Measurements from ENCODE around the gene PLEKHM3.
"Not testable (repeated sequence)": the region's sequence is repeated elsewhere in the genome, so short reads cannot be mapped to it uniquely, and the experiment has no call there.

PLEKHM3 gene

DNA sequence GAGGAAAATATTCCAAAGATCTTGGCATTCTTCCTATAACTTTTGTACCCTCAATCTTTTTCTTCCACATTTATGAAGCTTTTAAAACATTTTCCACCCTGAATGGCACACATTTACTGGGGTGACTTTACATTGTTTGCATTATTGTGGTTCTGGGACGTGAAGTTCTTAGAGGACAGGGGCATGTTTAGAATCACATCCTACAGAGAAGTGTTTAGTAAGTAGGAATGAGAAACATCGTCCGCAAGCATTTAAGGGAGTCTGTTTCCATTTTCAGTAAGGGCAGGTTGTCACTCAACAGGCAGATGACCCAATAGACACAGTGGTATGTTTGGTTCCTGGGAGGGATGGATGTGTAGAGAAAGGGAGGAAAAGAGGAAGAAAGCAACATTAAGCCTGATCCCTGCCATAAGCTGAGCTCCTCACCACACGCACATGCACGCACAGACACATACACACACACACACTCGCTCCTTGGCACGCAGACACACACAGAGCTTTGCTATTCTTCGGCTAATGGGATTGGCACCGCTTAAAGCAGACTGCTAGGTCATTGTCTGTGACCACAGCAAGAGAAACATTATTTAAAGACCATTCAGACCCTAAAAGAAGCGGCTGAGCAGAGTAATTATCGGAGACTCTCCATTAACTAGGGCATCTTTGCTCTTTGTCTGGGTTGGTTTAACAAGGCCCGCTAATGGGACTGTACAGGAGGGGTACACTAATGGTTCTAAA lies 14.2 kb upstream of the PLEKHM3 start:
- FAIRE-seq (no peak), DNase-seq (ENCODE audit: extremely low spot score, insufficient read length, low read depth) (no peak)

DNA sequence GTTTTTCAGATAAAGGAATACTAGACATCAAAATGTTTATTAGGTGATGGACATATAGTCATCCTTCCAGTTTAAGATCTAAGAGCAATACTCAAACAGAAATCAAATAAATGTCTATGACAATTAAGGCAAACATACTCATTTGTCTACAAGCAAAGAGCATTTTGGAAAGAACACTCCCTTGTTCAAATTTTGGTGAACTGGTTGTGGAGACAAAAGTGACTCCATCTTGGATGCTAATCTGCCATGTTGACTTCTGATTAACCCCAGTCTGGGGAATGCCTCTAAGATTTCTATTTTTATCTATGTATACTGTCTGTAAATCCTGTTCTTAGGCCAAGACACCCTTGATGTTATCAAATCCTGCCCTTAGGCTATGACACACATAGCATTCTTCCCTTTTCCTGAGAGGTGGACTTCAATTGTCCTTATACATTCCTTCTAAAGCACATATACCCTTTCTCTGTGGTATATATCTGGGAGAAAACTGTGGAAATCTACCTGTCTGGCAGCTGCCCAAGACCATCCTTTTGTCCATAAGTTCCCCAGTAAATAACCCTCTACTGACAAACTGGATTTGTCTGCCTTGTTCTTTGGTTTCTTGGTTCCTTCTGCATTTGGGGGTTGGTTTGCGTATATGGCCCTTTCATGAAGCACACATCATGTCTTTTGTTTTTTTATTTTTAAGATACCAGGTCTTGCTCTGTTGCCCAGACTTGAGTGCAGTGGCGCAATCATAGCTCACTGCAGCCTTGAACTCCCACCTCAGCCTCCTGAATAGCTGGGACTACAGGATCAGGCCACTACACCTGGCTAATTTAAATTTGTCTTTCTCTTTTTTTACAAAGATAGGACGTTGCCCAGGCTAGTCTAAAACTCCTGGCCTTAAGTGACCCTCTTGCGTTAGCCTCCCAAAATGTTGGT lies 12.5 kb upstream of the PLEKHM3 start:
- no peak for DNase-seq (ENCODE audit: extremely low spot score, insufficient read length, low read depth)
- no peak for FAIRE-seq

DNA sequence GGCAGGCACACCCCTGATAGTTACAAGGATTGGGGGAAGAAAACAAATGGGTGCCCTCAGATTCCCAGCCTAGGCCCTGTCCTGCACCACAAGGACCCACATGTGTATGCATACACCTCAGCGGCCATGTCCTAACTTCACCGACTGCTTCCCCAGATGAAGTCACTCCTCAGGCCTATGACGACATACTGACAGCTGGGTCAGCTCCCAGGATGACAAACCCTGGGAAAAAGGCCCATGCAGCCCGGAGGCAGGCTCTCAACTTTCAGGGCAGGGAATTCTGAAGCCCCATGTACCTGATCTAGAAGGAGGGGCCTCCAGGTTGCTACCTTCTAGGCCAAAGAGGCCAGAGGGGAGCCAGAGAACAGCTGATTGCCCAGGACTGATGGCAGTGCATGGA lies 11.0 kb upstream of the PLEKHM3 start:
- no peak for FAIRE-seq
- no peak for DNase-seq (ENCODE audit: extremely low spot score, insufficient read length, low read depth)

DNA sequence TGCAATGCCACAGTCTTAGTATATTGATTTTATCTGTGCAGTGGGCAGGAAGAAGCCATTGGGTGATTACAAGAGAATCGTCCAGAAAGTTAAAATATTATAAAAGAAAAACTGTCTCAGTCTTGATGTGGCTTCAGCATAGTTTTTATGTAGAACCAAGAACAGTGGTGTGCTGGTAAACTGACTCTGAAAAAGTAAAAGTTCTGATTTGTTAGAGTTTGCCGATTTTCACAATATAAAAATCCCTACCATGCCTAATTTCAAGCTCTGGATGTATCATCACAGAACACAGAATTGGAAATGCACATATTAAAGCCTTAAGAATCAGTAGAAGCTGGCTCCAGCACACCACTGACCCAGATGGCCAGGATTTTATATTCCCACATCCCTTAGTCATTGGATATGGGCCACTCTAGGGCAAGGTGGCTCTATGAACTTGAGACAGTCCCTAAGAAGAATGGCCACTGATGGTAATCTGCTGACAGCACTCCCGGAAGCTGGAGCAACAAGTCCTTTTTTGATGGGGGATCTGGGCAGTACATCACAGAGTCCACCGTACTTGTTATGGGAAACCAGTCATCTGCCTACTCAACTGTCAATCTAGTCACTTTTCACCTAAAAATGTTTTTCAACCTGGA lies 9.3 kb upstream of the PLEKHM3 start:
- FAIRE-seq (no peak), DNase-seq (ENCODE audit: extremely low spot score, insufficient read length, low read depth) (no peak)

DNA sequence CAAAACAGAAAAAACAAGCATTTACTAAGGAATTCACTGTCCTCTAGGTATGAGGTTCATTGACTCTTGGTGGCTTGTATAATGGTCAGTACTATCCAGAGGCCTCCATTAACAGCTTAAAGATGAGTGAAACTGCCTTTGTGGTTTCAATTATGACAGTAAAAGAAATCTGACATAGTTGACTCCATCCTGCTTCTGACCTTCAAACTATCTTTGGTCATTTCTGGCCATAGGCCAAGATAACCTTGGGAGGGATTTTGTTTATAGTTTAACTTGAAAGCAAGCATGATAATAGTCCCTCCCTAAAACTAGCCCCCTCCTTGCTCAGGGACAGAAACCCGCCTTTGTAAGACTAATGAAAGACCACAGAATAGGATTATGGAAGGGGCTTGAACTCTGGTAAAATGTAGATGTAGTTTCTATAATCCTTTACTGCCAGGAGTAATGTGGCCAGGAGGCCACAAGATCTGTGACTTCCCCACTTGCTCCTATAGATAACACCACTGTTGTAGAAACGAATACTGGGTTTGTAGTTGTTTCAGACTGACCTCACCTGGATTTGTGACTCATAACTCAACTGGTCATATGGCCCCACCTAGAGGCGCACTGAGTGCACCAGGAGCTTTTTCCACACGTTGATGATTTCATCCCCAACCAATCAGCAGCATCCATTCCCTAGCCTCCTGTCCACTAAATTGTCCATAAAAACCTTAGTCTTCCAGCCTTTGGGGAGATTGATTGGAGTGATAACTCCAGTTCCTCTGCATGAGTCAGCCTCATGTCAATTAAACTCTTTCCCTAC lies 8.6 kb upstream of the PLEKHM3 start:
- no peak for DNase-seq (ENCODE audit: extremely low spot score, insufficient read length, low read depth)

DNA sequence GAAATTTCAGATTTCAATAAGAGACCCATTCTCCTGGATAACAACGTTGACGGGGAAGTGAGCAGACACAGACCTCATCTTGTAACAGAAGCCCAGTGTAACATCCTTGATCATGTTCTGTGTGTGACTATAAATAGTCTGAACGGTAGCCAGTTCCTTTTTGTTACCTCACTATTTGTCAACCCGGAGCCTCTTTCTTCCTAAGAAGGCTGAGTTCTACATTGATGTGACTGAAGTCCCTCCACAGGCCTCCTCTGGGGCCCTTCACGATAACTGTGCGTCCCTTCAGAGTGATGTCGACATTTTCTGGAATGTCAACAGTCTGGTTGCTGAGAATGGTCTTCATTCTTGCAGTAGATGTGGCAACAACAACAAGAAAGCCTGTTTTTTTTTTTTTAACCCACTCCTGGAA lies 6.3 kb upstream of the PLEKHM3 start:
- FAIRE-seq: peak; percentile 36
- DNase-seq (ENCODE audit: extremely low spot score, insufficient read length, low read depth): no peak

More for the DNA sequence above, 8.6 kb upstream of the PLEKHM3 start:
- FAIRE-seq: peak; percentile 83

DNA sequence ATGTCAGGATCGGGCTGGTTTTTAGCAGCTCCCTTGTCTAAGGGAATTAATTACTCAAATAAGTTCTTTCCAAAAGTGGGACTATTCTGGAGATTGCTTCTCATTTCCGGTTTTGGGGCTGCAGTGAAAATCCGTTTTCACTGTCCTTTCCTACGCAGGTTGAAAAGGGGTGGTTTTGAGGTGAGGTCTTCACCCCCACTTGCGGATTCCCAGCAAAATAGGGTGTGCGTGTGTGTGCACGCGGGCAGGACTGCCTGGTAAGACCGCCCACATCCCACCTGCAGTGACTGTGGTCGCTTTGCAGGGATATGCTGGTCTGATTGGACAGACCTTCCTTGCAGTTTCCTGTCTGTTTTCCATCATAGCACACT lies 472 bp upstream of the PLEKHM3 start:
- FAIRE-seq: peak; percentile 31
- DNase-seq (ENCODE audit: extremely low spot score, insufficient read length, low read depth): no peak

DNA sequence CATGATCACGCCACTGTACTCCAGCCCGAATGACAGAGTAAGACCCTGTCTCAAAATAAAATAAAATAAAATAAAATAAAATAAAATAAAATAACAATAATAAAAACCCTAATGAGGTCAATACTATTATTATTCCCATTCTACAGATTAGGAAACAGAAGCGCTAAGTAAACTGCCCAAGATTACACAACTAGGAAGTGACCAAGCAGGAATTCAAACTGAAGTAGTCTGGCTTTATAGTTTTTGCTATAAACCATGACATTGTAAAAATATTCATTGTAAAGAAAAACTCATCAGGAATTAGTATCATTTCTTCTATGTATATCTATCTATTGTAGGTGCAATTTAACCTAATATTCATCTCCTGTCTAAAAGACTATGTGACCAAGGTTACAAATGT lies 1.2 kb downstream of the PLEKHM3 start:
- FAIRE-seq: no peak
- DNase-seq (ENCODE audit: extremely low spot score, insufficient read length, low read depth): no peak

DNA sequence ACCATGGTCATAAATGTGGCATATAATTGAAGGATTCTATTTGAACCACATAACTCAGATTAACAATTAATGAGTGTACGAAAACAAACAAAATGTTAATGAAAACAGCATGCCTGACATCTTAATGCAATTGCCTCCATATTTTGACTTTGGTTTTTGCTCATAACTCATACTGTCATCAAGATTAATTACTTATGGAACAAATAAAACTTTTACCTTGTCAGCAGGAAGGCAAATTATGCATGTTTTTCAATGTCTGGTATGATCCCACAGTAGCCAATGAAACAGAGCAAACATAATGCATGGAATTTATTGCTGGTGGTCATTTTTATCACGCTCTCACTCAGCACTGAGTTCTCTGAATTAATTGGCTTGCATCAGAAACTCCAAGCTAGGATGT lies 5.1 kb downstream of the PLEKHM3 start:
- FAIRE-seq (no peak), DNase-seq (ENCODE audit: extremely low spot score, insufficient read length, low read depth) (no peak)

DNA sequence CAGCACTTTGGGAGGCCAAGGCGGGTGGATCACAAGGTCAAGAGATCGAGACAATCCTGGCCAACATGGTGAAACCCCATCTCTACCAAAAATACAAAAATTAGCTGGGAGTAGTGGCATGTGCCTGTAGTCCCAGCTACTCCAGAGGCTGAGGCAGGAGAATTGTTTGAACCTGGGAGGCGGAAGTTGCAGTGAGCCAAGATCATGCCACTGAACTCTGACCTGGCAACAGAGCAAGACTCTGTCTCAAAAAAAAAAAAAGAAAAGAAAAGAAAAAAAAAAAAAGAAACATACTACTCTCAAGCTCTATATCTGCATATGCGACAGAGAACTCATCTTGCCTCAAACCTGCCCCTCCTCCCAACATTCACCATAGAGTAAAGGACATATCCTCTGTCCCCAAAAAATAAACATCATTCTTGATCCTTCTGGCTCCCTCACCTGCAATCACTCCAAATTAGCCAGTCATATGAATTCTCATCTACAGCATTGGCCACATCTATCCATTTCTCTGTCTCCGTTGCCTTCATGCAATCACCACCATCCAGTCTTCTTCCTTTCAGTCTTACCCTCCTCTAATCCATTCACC lies 7.1 kb downstream of the PLEKHM3 start:
- not testable (repeated sequence) for FAIRE-seq; DNase-seq (ENCODE audit: extremely low spot score, insufficient read length, low read depth)

DNA sequence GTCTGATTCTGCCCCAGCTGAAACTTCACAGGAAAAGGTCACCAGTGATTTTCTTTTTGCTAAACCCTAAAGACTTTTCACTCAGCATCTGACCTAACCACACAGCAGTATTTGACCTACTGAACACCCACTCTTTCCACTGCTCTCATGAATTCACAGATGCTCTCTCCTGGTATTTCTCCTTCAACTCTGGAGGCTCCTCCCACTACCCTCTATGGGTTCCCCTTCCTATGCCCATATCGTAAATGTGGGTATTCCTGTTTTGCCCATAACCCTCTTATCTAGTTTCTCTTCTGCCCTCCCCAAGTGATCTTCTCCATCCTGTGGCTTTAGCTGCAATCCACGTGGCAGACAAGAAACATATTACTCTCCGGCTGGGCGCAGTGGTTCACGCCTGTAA lies 7.6 kb downstream of the PLEKHM3 start:
- DNase-seq (ENCODE audit: extremely low spot score, insufficient read length, low read depth): no peak
- no peak for FAIRE-seq

DNA sequence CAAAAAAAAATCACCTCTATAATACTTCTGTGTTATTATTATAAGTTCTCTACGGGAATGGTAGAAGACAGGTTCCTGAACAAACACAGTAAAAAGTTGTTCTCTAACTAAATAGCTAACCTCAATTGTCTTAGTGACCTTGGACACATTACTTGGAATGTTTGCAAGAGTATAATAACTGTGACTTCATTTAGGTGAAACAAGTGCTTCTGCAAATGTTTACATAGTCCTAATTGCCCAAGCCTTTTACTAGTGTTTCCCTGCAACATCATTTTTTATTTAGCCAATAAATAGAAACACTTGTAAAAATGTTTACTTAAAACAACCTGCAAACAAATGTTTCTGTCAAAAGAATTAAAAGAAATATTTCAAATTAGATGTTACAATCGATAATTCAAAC lies 9.9 kb downstream of the PLEKHM3 start:
- FAIRE-seq: no peak

DNA sequence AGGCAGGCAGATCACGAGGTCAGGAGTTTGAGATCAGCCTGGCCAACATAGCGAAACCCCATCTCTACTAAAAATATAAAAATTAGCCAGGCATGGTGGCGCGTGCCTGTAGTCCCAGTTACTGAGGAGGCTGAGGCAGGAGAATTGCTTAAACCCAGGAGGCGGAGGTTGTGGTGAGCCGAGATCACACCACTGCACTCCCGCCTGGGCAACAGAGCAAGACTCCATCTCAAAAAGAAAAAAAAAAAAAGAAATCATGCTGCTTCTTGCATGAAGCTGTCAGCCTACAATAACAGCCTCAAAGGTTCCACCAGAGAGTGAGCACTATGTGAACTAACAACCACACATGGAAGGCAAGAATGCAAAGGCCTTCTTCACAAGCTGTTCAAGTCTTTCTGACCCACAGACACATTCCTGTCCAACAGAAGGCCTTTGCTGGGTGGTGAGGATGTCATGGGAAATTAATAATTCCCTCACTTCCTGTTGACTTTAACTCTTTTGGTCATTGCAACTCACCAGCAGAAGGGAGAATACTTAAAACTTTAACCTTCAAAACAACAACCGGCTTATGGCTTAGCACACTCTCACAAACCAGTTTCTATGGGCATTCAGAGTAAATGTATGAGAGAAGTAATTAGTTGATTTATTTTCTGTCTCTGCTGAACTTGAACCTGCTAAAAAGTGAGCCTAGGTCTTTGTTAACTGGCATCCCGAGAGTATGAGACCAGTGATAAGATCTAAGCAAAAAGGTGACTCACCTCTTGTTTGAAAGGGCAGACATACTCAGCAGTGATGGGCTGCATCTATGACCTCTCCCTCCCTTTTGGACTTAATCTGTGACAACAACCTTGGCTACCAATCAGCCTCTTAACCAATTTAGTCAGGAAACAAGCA lies 11.8 kb downstream of the PLEKHM3 start:
- FAIRE-seq: no peak
- DNase-seq (ENCODE audit: extremely low spot score, insufficient read length, low read depth): no peak

More for the DNA sequence above, 9.9 kb downstream of the PLEKHM3 start:
- DNase-seq (ENCODE audit: extremely low spot score, insufficient read length, low read depth): no peak

DNA sequence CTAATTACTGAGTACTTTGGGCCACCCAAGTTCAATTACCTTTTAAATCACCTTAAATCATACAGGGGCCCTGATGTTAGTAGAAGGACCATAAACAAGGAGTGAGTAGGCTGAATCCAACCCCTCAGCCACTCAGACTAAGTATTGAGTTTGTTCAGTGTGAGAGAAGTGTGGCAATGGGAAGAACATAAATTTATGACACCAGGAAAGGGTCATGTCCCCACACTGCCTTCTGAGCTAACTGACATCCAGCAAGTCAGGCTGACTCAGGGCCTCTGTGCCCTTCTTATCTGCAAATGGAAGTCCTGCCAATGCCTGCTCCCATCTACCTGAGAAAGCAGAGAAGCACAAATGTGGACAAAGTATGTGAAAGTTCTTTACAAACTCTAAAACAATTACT lies 12.9 kb downstream of the PLEKHM3 start:
- DNase-seq (ENCODE audit: extremely low spot score, insufficient read length, low read depth): no peak
- FAIRE-seq: no peak

DNA sequence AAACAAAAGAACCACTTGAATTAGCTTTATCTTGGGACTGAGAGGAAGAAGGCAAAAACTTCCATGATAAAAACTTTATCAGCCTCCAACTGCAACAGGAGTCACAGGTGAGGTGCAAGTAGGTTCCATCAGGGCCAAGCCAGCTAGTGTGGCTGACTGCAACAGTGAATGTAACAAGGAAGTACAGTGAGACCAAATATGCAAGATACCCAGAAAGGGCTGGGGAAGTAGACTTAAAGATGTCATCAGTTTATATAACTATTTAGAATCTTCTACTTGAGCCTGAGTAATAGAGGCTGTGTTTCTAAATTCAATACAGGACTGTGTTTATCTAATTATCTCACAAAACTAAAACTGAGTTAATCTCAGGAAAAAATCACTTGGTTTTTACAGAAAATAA lies 14.8 kb downstream of the PLEKHM3 start:
- DNase-seq (ENCODE audit: extremely low spot score, insufficient read length, low read depth) (no peak), FAIRE-seq (no peak)

DNA sequence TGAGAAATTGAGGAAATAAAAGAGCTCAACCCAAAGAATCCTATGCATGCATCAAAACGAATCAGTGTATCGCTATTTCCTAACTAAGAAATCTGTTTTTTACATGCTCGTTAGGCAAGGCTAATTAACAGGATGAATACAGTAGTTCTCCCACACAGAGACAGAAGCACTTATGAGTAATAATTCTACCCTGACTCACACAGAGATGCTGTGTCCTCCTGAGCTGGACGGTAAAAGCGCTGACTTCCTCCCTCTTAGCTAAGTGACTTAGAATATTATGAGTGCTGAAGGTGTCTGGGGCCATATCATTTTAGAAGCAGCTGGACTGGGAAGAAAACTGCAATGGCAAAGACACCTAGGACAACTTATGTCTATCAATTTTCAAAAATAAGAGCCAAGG lies 18.5 kb downstream of the PLEKHM3 start:
- FAIRE-seq: no peak
- DNase-seq (ENCODE audit: extremely low spot score, insufficient read length, low read depth): no peak

DNA sequence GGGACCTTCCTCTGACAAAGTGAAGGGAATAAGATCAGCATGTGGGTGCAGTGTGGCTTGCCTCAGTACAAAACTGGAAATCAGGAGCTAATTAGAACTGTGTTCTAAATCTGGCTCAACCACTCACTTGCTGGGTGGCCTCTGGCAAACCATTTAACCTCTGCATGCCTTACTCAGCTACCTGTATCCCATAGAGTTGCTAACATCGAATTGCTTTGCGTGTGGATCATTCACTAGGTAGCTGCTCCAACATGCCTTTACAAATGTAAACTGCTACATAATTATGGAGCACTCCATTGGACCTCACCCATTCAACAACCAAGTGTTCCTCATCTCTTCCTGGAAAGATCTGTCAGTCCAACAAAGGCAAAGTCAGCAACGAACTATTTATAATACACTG lies 19.0 kb downstream of the PLEKHM3 start:
- no peak for DNase-seq (ENCODE audit: extremely low spot score, insufficient read length, low read depth)
- FAIRE-seq: no peak

DNA sequence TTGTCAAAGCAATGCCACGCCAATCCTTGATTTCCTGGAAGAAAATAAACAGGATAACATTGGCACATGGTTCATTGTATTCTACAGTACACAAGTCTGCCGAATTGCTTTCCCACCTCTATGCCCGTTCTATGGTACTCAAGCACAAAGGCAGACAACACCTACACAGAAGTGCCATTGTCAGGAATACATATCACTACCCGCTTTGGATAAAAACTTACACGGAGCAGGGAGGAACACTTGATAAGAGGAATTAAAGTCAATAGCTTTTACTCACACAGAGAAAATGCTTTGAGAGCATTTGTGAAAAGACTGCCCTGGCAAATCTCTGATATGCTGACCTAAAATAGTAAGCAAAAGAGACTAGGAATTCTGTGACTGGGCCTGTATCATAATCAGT lies 23.4 kb downstream of the PLEKHM3 start:
- DNase-seq (ENCODE audit: extremely low spot score, insufficient read length, low read depth) (no peak), FAIRE-seq (no peak)
